Activated CD4-positive, alpha-beta T cell treated with anti-CD3 and anti-CD28 coated beads, Interleukin-10, Interleukin-2, amounts not matched to agents 100 ng/mL and 50 ng/mL, durations not matched to agents 16 hours and 8 hours (primary cell): ENCODE data around the gene KLHDC9.
A peak's percentile ranks its signal among the peaks of the same experiment; 100 is the strongest.

Experiments used
- DNase-seq: peaks from one replicate; pipeline ENCODE4 v3.0.0-alpha.2; 2020

Gene KLHDC9

DNA sequence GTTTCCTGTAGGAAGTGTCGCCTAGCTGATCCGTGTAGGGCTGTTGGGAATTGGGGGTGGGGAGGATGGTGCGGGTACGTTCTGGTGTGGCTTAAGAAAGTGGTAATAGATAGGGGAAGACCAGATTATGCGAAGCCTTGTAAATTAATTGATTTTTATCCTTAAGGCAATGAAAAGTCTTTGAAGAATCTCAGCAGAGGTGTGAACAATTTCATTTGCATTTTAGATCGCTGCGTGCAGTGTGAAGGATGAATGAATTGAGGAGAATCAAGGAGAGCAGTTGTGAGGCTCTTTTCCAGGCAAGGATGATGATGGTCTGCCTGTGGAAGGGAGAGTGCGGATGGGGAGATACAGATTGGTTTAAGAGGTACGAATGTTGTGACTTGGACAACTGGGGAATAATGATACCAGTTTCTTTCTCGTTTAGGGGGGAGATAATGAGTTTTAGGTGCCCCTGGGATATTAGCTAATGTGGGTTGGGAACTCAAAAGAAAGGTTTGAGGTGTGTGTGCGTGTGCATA, 35.1 kb downstream of the KLHDC9 start:
- DNase-seq = no peak

GRCh38 chr1:161137881-161138280, 39.7 kb downstream of the KLHDC9 start:
- no peak for DNase-seq

GRCh38 chr1:161138431-161138830, 40.3 kb downstream of the KLHDC9 start:
- no peak for DNase-seq

DNA sequence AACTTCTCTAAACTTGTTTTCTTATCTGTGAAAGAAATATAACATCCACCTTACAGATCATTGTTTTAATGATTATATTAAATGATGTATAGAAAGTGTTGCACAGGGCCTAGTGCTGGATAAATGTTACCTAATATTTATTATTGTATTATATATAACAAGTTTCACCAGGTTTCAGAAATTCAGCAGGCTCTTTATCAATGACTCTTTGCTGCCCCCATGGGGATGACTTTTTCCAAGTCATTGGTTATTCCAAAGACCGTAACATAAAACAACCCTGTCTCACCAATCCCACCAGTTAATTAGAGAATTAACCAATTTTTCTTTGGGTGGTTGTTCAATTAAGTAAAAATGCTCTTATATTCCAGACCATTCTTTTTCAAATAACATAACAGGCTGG, 41.6 kb downstream of the KLHDC9 start:
- DNase-seq = peak; percentile 50

- DNase-seq = no peak
Measured at GRCh38 chr1:161140755-161141400, 42.7 kb downstream of the KLHDC9 start.

DNA sequence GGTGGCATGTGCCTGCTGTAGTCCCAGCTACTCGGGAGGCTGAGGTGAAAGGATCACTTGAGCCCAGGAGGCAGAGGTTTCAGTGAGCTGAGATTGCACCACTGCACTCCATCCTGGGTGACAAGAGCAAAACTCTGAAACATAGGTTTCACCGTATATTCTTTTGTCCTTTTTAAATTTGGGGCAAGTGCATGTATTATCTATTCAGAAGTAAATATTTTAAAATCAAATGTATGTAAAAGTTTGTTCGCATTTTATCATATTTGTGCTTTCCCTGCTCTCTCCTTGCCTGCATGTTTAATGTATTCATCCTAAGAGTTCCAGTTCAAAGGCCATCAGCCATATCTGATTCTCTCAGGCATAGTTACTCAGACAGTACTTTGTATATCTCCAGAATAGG, 47.7 kb downstream of the KLHDC9 start:
- no peak for DNase-seq
